GM19239 (cell line): ENCODE results near the gene C8G.

Experiments used
- DNase-seq: peaks from one replicate; pipeline ENCODE4 v3.0.0; 2011; ENCODE audit warnings: low spot score; ENCODE audit not compliant: insufficient read length
- FAIRE-seq: peaks from 2 replicates; lab custom pipeline; 2011; peaks lifted over from hg19 to GRCh38; lab: Jason Lieb, UNC

The C8G gene

GRCh38 chr9:136963341-136963740, 18.3 kb downstream of the C8G start:
- DNase-seq, result no peak

GRCh38 chr9:136963751-136964150, 18.7 kb downstream of the C8G start:
- FAIRE-seq (no peak), DNase-seq (no peak)

More at GRCh38 chr9:136963341-136963740, 18.3 kb downstream of the C8G start:
- no peak for FAIRE-seq

DNA sequence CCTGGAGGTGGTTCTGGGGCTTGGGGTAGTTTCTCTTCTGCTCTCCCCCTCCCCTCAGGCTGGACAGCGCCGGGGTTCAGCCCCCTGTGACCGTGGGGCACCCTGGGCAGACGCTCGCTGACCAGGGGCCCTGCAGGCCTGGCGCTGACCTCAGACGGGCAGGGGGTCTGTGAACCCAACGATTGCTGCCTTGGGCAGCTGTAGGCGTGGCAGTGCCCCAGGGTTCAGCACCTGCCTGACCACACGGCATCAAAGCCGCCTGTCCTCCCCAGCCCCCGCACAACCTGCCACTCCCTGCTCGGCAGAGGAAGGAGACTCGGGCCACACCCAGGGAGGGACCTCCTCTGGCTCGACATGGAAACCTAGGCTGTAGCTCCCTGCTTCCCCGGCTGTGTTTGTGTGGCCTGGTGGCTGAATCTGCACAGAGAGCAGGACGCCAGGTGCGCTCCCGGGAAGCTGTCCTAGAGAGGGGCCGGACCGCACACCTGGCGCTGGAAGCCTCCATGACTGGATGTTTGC, 19.2 kb downstream of the C8G start:
- no peak for FAIRE-seq
- DNase-seq, result no peak

GRCh38 chr9:136964833-136965422, 19.9 kb downstream of the C8G start:
- no peak for DNase-seq
- FAIRE-seq, result no peak

GRCh38 chr9:136965771-136966484, 20.9 kb downstream of the C8G start:
- no peak for DNase-seq
- no peak for FAIRE-seq

DNA sequence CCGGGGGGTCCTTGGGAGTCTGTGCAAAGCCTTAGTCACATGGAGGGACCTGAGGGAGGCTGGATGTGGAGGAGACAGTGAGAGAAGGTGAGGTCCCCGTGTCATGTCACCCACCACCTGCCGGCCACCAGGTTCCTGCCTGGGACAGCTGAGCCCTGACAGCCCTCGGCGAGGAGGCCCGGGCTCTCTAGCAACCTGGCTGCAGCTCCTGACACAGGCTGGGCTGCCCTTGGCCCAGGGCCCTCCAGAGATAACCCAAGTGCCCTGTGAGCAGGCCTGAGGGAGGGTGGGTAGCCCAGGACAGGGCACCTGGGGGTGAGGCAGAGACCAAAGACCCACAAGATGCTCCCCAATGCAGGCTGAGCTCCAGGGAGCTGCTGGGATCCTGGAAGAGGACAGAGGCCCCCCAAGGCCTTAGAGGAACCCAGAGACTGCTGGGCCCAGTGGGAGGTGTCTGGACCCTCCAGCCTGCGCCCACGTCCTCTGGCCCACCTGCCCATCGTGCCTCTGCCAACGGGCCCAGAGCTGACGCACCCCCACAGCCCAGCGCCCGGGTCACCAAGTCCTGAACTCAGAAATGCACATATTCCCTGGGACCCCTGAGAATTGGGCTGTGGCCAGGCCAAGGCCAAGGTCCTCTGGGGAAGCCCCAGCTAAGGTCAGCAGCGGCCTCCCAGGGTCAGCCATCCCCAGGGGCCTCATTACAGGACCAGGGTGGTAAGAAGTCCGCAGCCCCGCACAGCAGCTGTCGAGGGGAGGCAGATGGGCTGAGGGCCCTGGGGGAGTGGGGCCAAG, 23.5 kb downstream of the C8G start:
- DNase-seq (no peak), FAIRE-seq (no peak)

GRCh38 chr9:136969150-136969549, 24.1 kb downstream of the C8G start:
- FAIRE-seq (no peak), DNase-seq (no peak)

GRCh38 chr9:136969774-136970173, 24.7 kb downstream of the C8G start:
- DNase-seq (no peak), FAIRE-seq (no peak)

DNA sequence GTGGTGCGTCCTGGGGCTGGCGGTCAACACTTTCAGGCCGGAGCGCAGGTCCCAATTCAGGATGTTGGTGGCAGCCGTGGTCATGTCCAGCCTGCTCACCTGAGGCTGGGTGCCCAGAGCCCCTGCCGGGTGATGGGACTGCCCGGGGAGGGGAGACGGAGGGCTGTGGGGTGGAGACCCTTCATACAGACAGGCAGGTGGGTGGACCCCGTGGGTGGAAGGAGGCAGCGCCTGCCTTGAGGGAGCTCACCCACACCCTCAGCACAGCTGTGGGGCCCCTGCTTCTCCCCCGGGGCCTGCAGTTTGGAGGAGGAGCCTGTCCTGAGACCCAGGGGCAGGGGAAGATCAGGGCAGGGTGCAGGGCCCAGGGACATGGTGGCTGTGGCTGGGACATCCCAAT, 25.3 kb downstream of the C8G start:
- no peak for FAIRE-seq

GRCh38 chr9:136971746-136972145, 26.7 kb downstream of the C8G start:
- DNase-seq, result no peak
- no peak for FAIRE-seq

More for the DNA sequence above, 25.3 kb downstream of the C8G start:
- no peak for DNase-seq

- DNase-seq, result no peak
- no peak for FAIRE-seq
Observed at GRCh38 chr9:136972335-136972734, 27.3 kb downstream of the C8G start.

- FAIRE-seq (no peak), DNase-seq (no peak)
Observed at GRCh38 chr9:136972743-136973142, 27.7 kb downstream of the C8G start.

DNA sequence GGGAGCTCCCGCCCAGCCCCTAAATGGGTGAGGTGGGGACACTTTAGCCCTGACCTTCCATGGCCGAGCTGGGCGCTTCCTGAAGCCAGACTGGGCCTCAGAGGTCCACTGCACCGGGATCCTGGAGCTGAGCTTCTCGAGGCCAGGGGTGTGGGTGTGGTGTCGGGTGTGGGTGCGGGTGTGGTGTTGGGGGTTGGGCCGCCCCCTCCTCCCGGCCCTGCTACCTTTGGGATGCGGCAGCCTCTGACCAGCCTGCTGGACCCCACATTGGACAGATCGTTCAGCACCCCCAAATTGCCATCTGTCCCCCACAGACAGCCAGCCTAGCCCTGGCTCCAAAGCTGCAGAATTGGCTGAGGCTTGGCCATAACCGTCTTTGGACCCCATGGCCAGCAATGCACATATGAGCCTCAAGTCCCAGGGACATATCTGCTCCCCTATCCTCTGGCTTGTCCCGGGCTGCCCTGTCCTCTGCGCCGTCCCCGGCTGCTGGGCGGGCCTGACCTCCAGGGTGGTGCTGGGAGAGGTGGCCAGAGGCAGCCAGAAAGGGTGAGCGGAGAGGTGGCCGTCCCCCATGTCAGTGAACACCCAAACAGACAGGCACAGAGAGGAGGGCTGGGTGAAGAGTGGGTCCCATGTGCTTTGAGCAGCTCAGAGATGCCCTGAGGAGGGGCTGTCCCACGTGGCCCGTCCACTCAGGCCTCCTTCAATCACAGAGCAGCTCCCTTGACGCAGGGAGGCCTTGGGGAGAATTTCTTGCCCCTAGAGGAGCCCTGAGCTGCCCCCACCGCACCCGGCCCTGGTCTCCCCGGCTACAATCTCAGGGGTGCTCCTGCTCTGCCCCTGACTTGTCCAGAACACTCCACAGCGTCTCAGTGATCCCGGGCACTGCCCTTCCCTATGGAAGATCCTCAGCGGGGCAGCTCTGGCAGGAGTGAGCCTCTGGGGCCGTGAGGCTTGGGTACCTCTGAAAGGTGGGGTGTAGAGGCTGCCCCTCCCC, 28.9 kb downstream of the C8G start:
- FAIRE-seq (no peak), DNase-seq (no peak)

- DNase-seq (no peak), FAIRE-seq (no peak)
Observed at GRCh38 chr9:136974817-136975535, 29.9 kb downstream of the C8G start.

DNA sequence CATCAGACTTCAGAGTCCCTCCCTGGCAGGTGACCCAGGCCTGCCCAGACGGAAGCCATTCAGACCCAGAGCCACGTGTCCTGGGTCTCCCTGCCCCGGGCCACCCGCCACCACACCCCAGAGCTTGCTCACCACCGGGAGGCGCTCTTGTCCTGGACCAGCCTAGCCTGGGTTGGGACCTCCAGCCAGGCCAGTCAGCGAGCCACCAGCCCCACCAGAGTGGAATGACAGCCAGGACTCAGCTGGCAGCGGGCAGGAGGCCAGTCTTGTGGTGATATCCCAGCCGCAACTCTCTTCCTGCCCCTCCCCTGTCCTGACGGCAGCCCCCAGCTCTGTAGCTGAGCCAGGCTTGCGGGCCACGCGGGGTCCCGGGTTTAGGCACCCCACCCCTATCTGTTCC, 30.6 kb downstream of the C8G start:
- no peak for FAIRE-seq
- no peak for DNase-seq

GRCh38 chr9:136977223-136977622, 32.2 kb downstream of the C8G start, which contains the start of gene PTGDS:
Gene PTGDS, plus strand, starts transcription at chr9:136977504. Its CDS starts 75 bp downstream, at chr9:136977579.
- no peak for FAIRE-seq
- DNase-seq, result no peak

GRCh38 chr9:136977649-136978072, 32.6 kb downstream of the C8G start:
- FAIRE-seq, result no peak

GRCh38 chr9:136978073-136978864, 33.2 kb downstream of the C8G start:
- FAIRE-seq (no peak), DNase-seq (peak; percentile 65)

More at GRCh38 chr9:136977649-136978072, 32.6 kb downstream of the C8G start:
- DNase-seq, result no peak
